Measurements from ENCODE around the gene CDS2.

The CDS2 gene

GRCh38 chr20:5090191-5090590, 36.6 kb upstream of the CDS2 start:
- no peak overlapping the region for H2AFZ ChIP-seq (ENCODE audit: low read depth, low read length, severe bottlenecking)
- H3K9me3 ChIP-seq (ENCODE audit: insufficient read depth, low read length): no peaks in the 10 kb centered on the region
- no peak overlapping the region for H3K4me3 ChIP-seq (ENCODE audit: insufficient read depth, low read length, poor library complexity, severe bottlenecking)
- H3K79me2 ChIP-seq (ENCODE audit: insufficient read depth, low read length): no peaks in the 10 kb centered on the region
- no peaks in the 10 kb centered on the region for H3K27me3 ChIP-seq (ENCODE audit: low read length)
- no peak overlapping the region for H3K9ac ChIP-seq (ENCODE audit: low read length)
- H3K4me2 ChIP-seq (ENCODE audit: low read depth, low read length, poor library complexity, severe bottlenecking): no peak overlapping the region
- no peaks in the 10 kb centered on the region for H3K9me2 ChIP-seq (replicated peaks; ENCODE audit: insufficient read depth, low read length)
- no peak overlapping the region for H3K27ac ChIP-seq (ENCODE audit: low read depth, low read length)
- H3F3A ChIP-seq (ENCODE audit: insufficient read depth): no peaks in the 10 kb centered on the region
- TF ChIP-seq EZH2phosphoT487 (conservative IDR thresholded peaks at IDR 0.05; ENCODE audit: low read length): no peak
- TF ChIP-seq CTCF (IDR thresholded peaks at IDR 0.05; ENCODE audit: insufficient read depth, low read length, poor library complexity, severe bottlenecking): no peak
- no peaks in the 10 kb centered on the region for H3K36me3 ChIP-seq (ENCODE audit: low read length)
- no peaks in the 10 kb centered on the region for H4K20me1 ChIP-seq (ENCODE audit: low read depth, low read length)

GRCh38 chr20:5091902-5092301, 34.9 kb upstream of the CDS2 start:
- no peaks in the 10 kb centered on the region for H3K9me2 ChIP-seq (replicated peaks; ENCODE audit: insufficient read depth, low read length)
- no peaks in the 10 kb centered on the region for H3K9me3 ChIP-seq (ENCODE audit: insufficient read depth, low read length)
- H3K79me2 ChIP-seq (ENCODE audit: insufficient read depth, low read length): no peaks in the 10 kb centered on the region
- H4K20me1 ChIP-seq (ENCODE audit: low read depth, low read length): no peaks in the 10 kb centered on the region
- no peak overlapping the region for H3K4me2 ChIP-seq (ENCODE audit: low read depth, low read length, poor library complexity, severe bottlenecking)
- H3K27ac ChIP-seq (ENCODE audit: low read depth, low read length): no peak overlapping the region
- H2AFZ ChIP-seq (ENCODE audit: low read depth, low read length, severe bottlenecking): no peak overlapping the region
- H3K27me3 ChIP-seq (ENCODE audit: low read length): no peaks in the 10 kb centered on the region
- TF ChIP-seq EZH2phosphoT487 (conservative IDR thresholded peaks at IDR 0.05; ENCODE audit: low read length) (no peak), CTCF (IDR thresholded peaks at IDR 0.05; ENCODE audit: insufficient read depth, low read length, poor library complexity, severe bottlenecking) (no peak)
- H3F3A ChIP-seq (ENCODE audit: insufficient read depth): no peaks in the 10 kb centered on the region
- H3K4me3 ChIP-seq (ENCODE audit: insufficient read depth, low read length, poor library complexity, severe bottlenecking): no peak overlapping the region
- H3K36me3 ChIP-seq (ENCODE audit: low read length): no peaks in the 10 kb centered on the region
- no peak overlapping the region for H3K9ac ChIP-seq (ENCODE audit: low read length)

GRCh38 chr20:5092765-5093339, 34.0 kb upstream of the CDS2 start:
- Histone ChIP-seq H4K20me1 (ENCODE audit: low read depth, low read length) (no peaks in the 10 kb centered on the region), H3K27ac (ENCODE audit: low read depth, low read length) (peak overlapping the region; percentile 33), H3K27me3 (ENCODE audit: low read length) (no peaks in the 10 kb centered on the region), H2AFZ (ENCODE audit: low read depth, low read length, severe bottlenecking) (no peak overlapping the region), H3K9ac (ENCODE audit: low read length) (no peak overlapping the region), H3K9me2 (replicated peaks; ENCODE audit: insufficient read depth, low read length) (no peaks in the 10 kb centered on the region), H3K36me3 (ENCODE audit: low read length) (no peaks in the 10 kb centered on the region), H3K79me2 (ENCODE audit: insufficient read depth, low read length) (no peaks in the 10 kb centered on the region), H3K4me3 (ENCODE audit: insufficient read depth, low read length, poor library complexity, severe bottlenecking) (no peak overlapping the region), H3K4me2 (ENCODE audit: low read depth, low read length, poor library complexity, severe bottlenecking) (peak overlapping the region; percentile 36), H3K9me3 (ENCODE audit: insufficient read depth, low read length) (no peaks in the 10 kb centered on the region), H3F3A (ENCODE audit: insufficient read depth) (no peaks in the 10 kb centered on the region)
- TF ChIP-seq CTCF (IDR thresholded peaks at IDR 0.05; ENCODE audit: insufficient read depth, low read length, poor library complexity, severe bottlenecking) (no peak), EZH2phosphoT487 (conservative IDR thresholded peaks at IDR 0.05; ENCODE audit: low read length) (no peak)
